GM12801 (cell line): ENCODE measurements around the gene LIPM.

Source experiments
- TF ChIP-seq, protein P1 (sequence below): IDR thresholded peaks from one replicate; pipeline ENCODE4 v1.5.1; 2011; ENCODE audit warnings: control low read depth; ENCODE audit not compliant: insufficient read length; ENCODE audit errors: extremely low read depth

Gene LIPM

DNA sequence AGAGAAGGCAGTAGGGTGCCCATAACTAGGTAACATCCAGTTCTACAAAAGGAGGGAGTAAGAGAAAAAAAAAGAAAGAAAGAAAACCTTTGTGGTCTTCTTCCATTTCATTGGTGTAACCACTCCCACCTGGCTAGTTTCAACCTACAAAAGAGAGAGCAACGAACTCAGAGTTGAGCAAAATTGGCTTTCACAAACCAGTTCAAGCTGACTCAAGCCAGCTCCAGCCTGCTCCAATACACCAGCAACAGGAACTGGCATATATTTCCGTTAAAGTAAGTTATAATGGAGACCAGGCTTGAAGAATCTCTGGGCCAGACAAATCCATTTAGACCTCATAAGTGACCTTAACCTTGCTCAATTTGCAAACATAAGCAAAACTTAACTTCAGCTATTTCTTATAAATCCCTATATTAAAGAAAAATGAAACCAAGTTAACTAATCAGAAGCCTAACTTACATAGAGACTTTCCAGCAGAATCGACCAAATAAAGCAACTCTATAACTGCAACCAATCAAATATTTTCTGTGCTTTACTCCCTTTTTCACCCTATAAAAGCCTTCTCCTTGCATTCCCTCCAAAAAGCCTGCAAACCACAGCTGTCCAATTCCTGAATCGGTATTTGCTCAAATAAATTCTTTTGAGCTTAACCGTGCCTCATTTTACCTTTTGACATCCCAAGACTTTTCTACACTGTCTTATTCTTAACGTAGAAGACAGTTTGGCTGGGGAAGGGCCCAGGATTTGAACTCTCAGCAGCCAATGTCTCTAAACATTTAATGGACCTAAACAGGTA is 39.0 kb downstream of the LIPM start:
- TF ChIP-seq, protein P1, sequence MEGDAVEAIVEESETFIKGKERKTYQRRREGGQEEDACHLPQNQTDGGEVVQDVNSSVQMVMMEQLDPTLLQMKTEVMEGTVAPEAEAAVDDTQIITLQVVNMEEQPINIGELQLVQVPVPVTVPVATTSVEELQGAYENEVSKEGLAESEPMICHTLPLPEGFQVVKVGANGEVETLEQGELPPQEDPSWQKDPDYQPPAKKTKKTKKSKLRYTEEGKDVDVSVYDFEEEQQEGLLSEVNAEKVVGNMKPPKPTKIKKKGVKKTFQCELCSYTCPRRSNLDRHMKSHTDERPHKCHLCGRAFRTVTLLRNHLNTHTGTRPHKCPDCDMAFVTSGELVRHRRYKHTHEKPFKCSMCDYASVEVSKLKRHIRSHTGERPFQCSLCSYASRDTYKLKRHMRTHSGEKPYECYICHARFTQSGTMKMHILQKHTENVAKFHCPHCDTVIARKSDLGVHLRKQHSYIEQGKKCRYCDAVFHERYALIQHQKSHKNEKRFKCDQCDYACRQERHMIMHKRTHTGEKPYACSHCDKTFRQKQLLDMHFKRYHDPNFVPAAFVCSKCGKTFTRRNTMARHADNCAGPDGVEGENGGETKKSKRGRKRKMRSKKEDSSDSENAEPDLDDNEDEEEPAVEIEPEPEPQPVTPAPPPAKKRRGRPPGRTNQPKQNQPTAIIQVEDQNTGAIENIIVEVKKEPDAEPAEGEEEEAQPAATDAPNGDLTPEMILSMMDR: no peak

DNA sequence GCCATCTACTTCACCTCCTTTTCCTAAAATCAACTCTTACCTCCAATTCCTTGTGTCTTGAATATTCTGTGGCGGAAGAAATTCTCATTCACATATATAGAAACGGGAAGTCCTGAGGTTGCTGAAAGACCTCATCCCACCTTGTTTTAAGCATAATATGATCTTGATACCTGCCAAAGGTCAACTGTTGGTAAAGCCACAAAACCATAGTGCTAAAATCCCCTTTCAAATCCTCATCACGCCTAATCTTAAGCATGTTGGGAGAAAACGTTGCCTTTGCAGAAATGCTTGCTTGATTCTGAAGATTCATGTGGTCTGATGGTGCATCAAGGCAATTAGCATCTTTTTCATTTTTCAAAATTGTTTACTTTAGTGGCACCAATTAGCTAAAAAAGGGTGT is 40.6 kb downstream of the LIPM start:
- TF ChIP-seq, protein P1: no peak

DNA sequence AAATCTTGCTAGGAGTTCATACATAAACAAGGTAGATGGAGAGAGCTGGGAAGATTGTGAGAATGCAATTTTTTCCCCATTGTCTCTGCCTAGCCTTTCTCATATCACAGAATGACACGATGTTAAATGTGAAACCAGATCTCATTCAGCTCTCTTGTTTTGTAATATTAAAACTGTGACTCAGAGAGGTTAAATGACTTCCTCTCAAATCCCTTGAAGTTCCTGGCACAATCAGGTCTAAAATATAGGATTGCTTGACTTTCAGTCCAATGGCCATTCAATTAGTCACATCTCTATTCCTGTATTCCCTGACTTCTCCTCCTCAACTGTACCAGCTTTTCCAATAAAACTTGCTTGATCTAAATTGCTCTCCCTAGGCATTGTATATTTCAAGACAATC is 46.0 kb downstream of the LIPM start:
- TF ChIP-seq, protein P1: no peak

DNA sequence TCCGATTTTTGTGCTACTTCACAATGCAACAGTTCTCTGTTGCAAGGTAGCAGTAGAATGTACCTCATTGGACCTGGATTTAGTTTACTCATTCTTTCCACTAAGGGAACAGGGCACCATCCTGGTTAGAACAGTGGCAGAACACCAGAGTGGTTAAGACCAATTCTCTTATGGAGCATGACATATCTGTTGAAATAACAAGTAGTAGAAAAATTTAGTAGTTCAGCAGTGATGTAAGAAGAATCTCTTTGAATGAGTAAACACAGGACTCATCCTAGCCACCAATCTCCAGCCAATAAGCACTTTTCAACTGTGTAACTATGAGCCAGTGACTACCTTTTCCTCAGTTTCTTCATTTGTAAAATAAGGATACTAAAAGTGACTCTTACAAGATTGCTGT is 46.7 kb downstream of the LIPM start:
- TF ChIP-seq, protein P1: no peak

DNA sequence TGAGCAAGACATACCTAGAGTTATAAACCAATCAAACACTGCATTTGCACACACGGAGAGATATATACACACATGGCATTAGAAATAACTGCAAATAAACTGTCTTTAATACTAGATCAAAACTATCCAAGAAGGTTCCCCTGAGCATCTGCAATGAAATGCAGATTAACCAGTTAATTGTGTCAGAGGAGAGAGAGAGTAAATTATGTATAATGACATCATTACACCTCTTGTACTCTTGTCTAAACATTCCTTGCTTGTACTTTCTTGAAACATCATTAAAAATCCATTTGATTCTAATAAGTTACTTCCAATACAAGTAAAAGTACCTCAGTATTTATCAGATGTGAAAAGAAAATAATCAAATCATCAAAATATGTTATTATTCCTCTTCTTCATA is 48.2 kb downstream of the LIPM start:
- TF ChIP-seq, protein P1: no peak

DNA sequence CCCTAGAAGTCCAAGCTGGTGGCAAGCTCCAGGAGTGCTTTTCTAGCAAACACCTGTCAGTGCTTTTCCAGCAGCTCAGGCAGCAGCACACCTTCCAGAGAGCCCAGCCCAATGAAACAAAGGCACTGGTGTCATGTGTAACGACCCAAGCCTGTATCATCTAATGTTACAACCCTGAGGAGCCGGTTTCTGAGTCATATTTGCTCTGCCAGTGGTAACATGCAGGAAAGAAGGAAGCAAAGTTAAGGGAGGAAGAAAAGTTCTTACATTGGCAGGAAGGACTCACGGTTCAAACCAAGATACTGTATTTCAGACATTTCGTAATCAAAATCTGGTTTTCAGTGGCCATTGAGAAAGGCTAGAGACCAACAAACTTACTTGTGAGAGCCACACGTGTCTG is 49.2 kb downstream of the LIPM start, which contains the start of gene ANKRD22:
Gene ANKRD22, minus strand, starts transcription at position 139 of the 400 bp plus-strand sequence. CDS start 237 bp downstream, outside the sequence.
- TF ChIP-seq, protein P1: no peak

DNA sequence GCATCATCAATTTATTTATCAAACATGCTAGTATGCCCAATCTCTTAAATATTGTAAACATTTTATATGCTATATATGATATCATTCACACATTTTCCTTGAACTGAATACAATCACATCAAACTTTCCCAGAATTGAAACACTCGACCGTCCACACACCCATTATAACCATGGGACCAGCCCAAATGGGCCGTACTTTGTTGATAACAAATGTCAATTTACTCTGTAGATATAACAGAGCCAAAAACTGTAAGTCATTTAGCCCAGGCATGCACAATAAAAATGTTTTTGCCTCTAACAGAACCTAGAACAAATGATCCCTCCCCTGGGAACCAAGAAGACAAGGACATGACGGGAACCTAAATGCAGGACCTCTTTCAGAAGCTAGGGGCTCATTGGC is 49.8 kb downstream of the LIPM start:
- TF ChIP-seq, protein P1: no peak
